Dedifferentiated amniotic fluid mesenchymal stem cell (primary cell): ENCODE measurements around the gene IGFBP7.
A peak's percentile ranks its signal among the peaks of the same experiment; 100 is the strongest.

ENCODE experiments used
- DNase-seq: peaks from one replicate; pipeline ENCODE4 v3.0.0-alpha.2; 2016; ENCODE audit errors: extremely low spot score

Gene IGFBP7

GRCh38 chr4:57131849-57132742 lies 21.9 kb upstream of the IGFBP7 start:
- DNase-seq, result no peak

GRCh38 chr4:57129477-57129876 lies 19.3 kb upstream of the IGFBP7 start:
- DNase-seq, result no peak

- DNase-seq, result no peak
Measured at GRCh38 chr4:57127361-57127760, 17.2 kb upstream of the IGFBP7 start.

GRCh38 chr4:57125996-57126395 lies 15.8 kb upstream of the IGFBP7 start:
- no peak for DNase-seq

- DNase-seq, result no peak
Measured at GRCh38 chr4:57124145-57124544, 14.0 kb upstream of the IGFBP7 start.

GRCh38 chr4:57122959-57123358 lies 12.8 kb upstream of the IGFBP7 start:
- DNase-seq, result no peak

GRCh38 chr4:57119054-57119651 lies 9.0 kb upstream of the IGFBP7 start:
- DNase-seq, result peak; percentile 91

- no peak for DNase-seq
Measured at GRCh38 chr4:57117491-57117890, 7.3 kb upstream of the IGFBP7 start.

- DNase-seq, result no peak
Measured at GRCh38 chr4:57116245-57116644, 6.1 kb upstream of the IGFBP7 start.

GRCh38 chr4:57114973-57115372 lies 4.8 kb upstream of the IGFBP7 start:
- DNase-seq, result no peak

- no peak for DNase-seq
Measured at GRCh38 chr4:57113870-57114269, 3.7 kb upstream of the IGFBP7 start.

GRCh38 chr4:57110640-57111511 lies 691 bp upstream of the IGFBP7 start:
- DNase-seq, result peak; percentile 47

- DNase-seq, result no peak
Measured at GRCh38 chr4:57109411-57109846, 756 bp downstream of the IGFBP7 start.

GRCh38 chr4:57106181-57106580 lies 4.0 kb downstream of the IGFBP7 start:
- DNase-seq, result no peak

GRCh38 chr4:57104706-57105560 lies 5.3 kb downstream of the IGFBP7 start:
- DNase-seq, result no peak

- no peak for DNase-seq
Measured at GRCh38 chr4:57103051-57103450, 7.1 kb downstream of the IGFBP7 start.

GRCh38 chr4:57102050-57102624 lies 8.0 kb downstream of the IGFBP7 start:
- peak; percentile 86 for DNase-seq

- DNase-seq, result peak; percentile 40
Measured at GRCh38 chr4:57100979-57101651, 9.1 kb downstream of the IGFBP7 start.

GRCh38 chr4:57099363-57099762 lies 10.8 kb downstream of the IGFBP7 start:
- DNase-seq, result no peak

GRCh38 chr4:57098941-57099340 lies 11.2 kb downstream of the IGFBP7 start:
- DNase-seq, result peak; percentile 74
